ENCODE results near the gene ATXN3. TPM values are rescaled to one million over a fixed set of nuclear protein-coding genes. Genes with fewer than 3 reads are reported as not detected.

ATXN3 gene
- total RNA-seq, 1 donor from 2014 or later, result 37.8 TPM

DNA sequence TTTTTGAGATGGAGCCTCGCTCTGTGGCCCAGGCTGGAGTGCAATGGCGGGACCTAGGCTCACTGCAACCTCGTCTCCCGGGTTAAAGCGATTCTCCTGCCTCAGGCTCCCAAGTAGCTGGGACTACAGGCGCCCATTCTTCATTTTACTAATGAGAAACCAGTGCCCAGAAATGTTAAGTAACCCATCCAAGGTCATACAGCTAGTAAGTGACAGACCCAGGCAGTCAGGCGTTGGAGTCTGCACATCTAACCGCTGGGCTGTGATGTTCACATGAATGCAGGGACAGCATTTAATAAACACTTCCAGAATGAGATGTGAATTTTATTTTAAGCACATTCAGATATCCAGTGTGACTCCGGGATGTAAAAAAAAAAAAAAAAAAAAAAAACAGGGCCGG lies 65.2 kb downstream of the ATXN3 start:
- Histone ChIP-seq H3K4me1 (peaks cover 36% of the 10 kb centered on the region), H3K27ac (peak overlapping the region; percentile 79), H3K9me3 (no peaks in the 10 kb centered on the region), H3K27me3 (no peaks in the 10 kb centered on the region), H3K4me3 (peak overlapping the region in 1 of 2 donors; percentile 57), H3K36me3 (no peaks in the 10 kb centered on the region)
- intact Hi-C loops (cut with DNase I), result no loop called here
- no peak for TF ChIP-seq POLR2AphosphoS5 (IDR thresholded peaks at IDR 0.05; ENCODE audit: insufficient read depth in 1 of 2, low read depth in 1 of 2)
- no peak for TF ChIP-seq CTCF (IDR thresholded peaks at IDR 0.05)
- TF ChIP-seq POLR2A (IDR thresholded peaks at IDR 0.05), result no peak
- no peak for DNase-seq (ENCODE audit: extremely low spot score in 2 of 2)

- peak overlapping the region; percentile 79 for H3K27ac ChIP-seq
- H3K4me1 ChIP-seq, result peaks cover 43% of the 10 kb centered on the region
- DNase-seq (ENCODE audit: extremely low spot score in 2 of 2), result no peak
- no peaks in the 10 kb centered on the region for H3K36me3 ChIP-seq
- no peaks in the 10 kb centered on the region for H3K27me3 ChIP-seq
- TF ChIP-seq CTCF (IDR thresholded peaks at IDR 0.05) (no peak), POLR2AphosphoS5 (IDR thresholded peaks at IDR 0.05; ENCODE audit: insufficient read depth in 1 of 2, low read depth in 1 of 2) (no peak), POLR2A (IDR thresholded peaks at IDR 0.05) (no peak)
- no peaks in the 10 kb centered on the region for H3K9me3 ChIP-seq
- intact Hi-C loops (cut with DNase I), result no loop called here
- peak overlapping the region; percentile 55 to 57 for H3K4me3 ChIP-seq
These were observed 65.8 kb downstream of the ATXN3 start for GRCh38 chr14:92040431-92041051.

DNA sequence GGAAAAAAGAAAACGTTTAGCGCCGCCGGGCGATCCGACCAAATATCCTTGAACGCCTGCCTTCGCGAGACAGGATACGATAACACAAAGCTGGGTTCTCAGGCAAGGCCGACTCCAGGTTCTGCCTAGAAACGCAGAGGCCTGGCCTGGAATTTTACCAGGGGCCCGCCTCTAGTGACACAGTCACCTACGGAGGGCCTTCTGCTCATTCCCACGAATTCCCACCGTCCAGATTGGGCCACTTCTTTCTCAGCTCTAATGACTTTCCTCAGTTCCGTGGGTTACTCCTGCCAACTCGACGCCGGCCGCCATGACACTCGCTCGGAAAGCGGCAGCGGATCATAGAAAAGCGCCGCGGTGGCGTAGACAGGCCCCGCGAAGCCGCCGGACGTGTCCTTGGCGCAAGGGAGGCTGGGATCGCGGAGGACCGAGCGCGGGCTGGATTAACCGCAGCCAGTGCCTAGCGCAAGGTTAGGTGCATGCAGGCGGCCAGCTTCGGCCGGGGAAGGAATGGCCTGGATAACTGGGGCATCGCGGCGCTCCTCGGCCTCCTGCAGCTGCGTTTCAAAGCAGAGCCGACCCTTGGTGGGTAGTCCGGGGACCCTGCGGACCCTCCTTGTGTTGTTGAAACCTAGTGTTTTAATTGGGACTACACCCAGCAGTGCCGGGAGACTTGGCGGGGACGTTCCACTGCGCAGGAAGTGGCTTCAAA lies 66.5 kb downstream of the ATXN3 start, which contains the start of gene TRIP11:
Gene TRIP11 (minus strand): TSS at position 341 of the 712 bp plus-strand sequence. CDS start 374 bp downstream, outside the sequence.
- intact Hi-C loops (cut with DNase I), result no loop called here
- Histone ChIP-seq H3K4me1 (peaks cover 44% of the 10 kb centered on the region), H3K9me3 (no peaks in the 10 kb centered on the region), H3K4me3 (peak within 1 kb of the TSS; percentile 55 to 57), H3K27me3 (no peaks in the 10 kb centered on the region), H3K36me3 (no peaks in the 10 kb centered on the region), H3K27ac (peak within 1 kb of the TSS; percentile 79)
- TF ChIP-seq POLR2AphosphoS5 (IDR thresholded peaks at IDR 0.05; ENCODE audit: insufficient read depth in 1 of 2, low read depth in 1 of 2) (peak; percentile 92 to 96), CTCF (IDR thresholded peaks at IDR 0.05) (peak in 2 of 3 experiments; percentile 6 to 26), POLR2A (IDR thresholded peaks at IDR 0.05) (no peak)
- DNase-seq (ENCODE audit: extremely low spot score in 2 of 2), result peak in 1 of 2 donors; percentile 92

DNA sequence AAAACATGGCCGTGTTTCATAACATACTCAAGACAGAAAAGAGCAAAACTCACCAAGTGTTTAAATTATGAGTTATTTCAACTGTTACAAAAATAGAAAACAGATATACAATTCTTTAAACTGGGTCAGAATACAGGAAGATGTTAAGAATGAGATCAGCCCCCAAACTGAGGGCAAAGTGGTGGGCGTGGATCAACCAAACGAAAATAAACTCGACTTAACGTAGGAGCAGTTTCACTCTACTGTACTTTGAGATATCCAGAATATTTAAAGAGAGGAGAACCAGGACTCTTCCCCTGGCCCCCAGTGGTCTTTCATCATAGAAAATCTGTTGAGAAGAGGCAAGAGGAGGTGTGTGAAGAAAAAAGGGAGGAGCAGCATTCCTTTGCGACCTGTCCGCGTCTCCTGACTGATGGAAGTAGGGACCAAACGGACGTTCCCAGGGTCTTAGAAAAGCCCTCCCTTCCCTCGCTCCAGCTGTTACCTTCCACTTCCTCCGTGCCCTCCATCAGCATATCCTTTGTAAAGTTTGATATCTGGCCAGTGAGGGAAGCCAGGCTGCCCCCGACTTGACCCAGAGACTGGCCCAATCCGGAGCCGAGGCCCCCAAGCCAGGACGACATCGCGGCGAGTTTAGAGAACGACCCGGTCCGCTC lies 67.2 kb downstream of the ATXN3 start:
- TF ChIP-seq CTCF (IDR thresholded peaks at IDR 0.05) (no peak), POLR2A (IDR thresholded peaks at IDR 0.05) (no peak), POLR2AphosphoS5 (IDR thresholded peaks at IDR 0.05; ENCODE audit: insufficient read depth in 1 of 2, low read depth in 1 of 2) (no peak)
- Histone ChIP-seq H3K4me1 (peaks cover 44% of the 10 kb centered on the region), H3K27ac (peak overlapping the region; percentile 79), H3K27me3 (no peaks in the 10 kb centered on the region), H3K4me3 (peak overlapping the region; percentile 55 to 57), H3K9me3 (no peaks in the 10 kb centered on the region), H3K36me3 (no peaks in the 10 kb centered on the region)
- intact Hi-C loops (cut with DNase I), result no loop called here
- DNase-seq (ENCODE audit: extremely low spot score in 2 of 2), result no peak

Measured in vagina (tissue), 2 donors.